DND-41 (cell line): ENCODE data around the gene HSD11B1L.

Experiments
- EZH2 ChIP-seq: IDR thresholded peaks from 3 replicates; pipeline ENCODE4 v1.6.1; 2012; ENCODE audit warnings: borderline replicate concordance, low read depth, mild to moderate bottlenecking, moderate library complexity, low read length, inconsistent platforms; ENCODE audit not compliant: severe bottlenecking
- TF ChIP-seq, protein P1 (sequence below): IDR thresholded peaks from 2 replicates; pipeline ENCODE4 v1.5.1; 2012; ENCODE audit warnings: borderline replicate concordance, low read length, moderate library complexity, mild to moderate bottlenecking; ENCODE audit not compliant: poor library complexity, severe bottlenecking; ENCODE audit errors: extremely low read depth

DNA sequence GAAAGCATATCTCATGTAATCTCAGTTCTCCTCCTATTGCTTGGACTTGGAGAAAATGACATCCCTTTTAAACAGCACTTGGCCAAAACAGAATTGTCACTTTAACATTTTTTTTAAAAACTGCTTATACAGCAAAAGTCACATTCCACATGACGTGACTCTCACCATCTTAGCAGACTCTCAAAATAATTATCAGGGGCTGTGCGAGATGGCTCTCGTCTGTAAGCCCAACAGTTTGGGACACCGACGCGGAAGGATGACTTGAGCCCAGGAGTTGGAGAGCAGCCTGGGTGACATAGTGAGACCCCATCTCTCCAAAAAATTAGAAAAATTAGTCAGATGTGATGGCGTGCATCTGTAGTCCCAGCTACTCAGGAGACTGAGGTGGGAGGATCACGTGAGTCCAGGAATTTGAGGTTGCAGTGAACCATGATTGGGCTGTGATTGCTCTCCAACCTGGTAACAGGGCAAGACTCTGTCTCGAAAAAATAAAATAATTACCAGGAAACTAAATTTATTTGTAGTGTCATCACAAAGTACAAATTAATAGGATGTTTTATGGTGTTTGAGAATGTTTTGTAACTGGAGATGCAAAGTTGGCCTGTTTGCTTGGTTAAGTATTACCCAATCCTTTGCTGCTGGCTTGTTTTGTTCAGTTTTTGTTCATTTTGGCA is 49.1 kb upstream of the HSD11B1L start:
- no peak for TF ChIP-seq EZH2
- TF ChIP-seq, protein P1, sequence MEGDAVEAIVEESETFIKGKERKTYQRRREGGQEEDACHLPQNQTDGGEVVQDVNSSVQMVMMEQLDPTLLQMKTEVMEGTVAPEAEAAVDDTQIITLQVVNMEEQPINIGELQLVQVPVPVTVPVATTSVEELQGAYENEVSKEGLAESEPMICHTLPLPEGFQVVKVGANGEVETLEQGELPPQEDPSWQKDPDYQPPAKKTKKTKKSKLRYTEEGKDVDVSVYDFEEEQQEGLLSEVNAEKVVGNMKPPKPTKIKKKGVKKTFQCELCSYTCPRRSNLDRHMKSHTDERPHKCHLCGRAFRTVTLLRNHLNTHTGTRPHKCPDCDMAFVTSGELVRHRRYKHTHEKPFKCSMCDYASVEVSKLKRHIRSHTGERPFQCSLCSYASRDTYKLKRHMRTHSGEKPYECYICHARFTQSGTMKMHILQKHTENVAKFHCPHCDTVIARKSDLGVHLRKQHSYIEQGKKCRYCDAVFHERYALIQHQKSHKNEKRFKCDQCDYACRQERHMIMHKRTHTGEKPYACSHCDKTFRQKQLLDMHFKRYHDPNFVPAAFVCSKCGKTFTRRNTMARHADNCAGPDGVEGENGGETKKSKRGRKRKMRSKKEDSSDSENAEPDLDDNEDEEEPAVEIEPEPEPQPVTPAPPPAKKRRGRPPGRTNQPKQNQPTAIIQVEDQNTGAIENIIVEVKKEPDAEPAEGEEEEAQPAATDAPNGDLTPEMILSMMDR: no peak
